GM21367 (cell line): ENCODE results near the gene PRM3.

ENCODE experiments used
- ATAC-seq: cut with Tn5 transposase; IDR thresholded peaks from one replicate; pipeline ENCODE4 v1.9.1; 2021; ENCODE audit not compliant: unreplicated experiment

PRM3 gene

DNA sequence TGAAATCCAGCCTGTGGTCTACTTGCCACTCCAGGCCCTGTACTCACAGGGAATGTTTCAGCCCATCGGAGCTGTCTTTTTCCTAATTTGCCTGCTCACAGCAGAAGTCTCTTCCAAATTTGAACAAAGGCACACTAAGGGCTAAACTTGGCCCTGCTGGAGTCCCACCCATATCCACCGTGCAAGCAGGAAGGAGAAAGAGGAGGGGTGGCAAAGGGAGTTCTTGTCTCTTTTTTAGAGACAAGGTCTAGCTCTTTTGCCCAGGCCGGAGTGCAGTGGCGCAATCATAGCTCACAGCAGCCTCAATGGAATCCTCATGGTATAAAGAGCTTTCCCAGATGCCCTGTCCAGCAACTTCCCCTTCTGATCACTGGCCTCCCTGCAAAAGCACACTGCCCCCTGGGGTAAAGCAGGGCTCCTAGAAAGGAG is 10.4 kb upstream of the PRM3 start:
- ATAC-seq, result no peak

DNA sequence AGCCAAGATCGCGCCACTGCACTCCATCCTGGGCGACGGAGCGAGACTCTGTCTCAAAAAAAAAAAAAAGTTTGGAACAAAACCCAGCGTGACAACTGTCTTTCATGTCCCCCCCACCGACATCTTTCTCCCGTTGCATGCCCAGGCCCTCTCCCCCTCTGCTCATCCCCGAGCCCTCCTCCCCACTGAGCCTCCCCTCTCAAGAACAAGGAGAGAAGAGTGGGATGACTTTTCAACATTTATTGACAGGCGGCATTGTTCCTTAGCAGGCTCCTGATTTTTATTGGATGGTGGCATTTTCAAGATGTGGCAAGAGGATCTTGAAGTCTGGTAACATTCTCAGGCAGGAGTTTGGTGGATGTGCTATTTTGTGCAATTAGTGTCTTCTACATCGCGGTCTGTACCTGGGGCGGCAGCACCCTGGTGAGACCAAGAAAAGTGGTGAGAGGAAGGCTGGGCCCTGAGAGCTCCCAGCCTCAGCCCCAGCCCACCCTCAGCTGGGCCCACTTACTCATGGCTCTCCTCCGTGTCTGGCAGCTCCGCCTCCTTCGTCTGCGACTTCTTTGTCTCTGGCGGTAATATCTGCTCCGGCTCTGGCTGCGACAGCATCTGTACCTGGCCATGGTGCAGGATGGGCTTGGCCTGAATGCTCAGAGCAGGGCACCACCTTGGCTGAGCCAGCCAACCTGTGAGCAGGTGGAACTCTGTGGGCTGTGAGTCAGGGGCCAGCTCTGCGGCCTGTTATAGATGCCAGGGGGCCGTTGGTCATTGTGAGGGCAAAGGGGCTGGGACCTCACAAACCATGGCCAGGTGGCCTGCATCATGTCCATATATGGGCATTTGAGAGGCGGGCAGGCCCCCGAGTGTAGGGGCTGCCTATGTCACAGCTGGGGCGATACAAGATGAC is 7.4 kb upstream of the PRM3 start, which contains the start of gene PRM1:
PRM1 (minus strand) TSS at position 715 of the 907 bp plus-strand sequence; CDS start at position 623, 92 bp downstream.
- no peak for ATAC-seq

DNA sequence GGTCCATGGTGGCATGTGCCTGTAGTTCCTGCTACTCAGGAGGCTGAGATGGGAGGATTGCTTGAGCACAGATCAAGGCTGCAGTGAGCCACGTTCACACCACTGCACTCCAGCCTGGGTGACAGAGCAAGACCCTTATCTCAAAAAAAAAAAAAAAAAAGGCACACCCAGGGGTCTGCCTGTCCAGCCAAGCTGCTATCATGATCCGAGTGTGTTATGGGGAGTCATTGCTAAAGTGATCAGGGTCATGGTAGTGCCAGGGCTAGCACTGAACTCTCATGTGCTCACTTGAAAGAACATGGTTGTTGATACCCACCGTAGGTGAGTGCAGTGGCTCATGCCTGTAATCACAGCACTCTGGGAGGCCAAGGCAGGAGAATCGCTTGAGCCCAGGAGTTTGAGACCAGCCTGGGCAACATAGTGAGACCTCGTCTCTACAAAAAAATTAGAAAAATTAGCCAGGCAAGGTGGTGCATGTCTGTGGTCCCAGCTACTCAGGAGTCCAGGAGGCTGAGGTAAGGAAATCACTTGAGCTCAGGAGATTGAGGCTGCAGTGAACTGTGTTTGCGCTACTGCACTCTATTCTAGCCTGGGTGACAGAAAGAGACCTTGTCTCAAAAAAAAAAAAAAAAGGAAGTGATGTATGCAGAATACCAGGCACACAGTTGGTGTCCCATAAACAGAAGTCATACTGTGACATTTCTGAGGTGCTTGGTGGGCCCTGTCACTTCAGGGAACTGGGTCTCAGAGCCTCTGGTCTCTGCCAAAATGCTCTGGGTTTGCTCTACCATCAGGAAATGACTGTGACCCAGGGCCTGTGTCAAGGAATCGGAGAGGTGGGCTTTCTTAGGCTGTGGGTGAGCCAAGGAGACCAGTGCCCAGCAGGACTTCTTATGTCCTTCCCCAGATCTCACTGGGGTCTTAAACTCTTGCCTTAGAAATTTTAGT is 5.5 kb upstream of the PRM3 start:
- ATAC-seq, result no peak

DNA sequence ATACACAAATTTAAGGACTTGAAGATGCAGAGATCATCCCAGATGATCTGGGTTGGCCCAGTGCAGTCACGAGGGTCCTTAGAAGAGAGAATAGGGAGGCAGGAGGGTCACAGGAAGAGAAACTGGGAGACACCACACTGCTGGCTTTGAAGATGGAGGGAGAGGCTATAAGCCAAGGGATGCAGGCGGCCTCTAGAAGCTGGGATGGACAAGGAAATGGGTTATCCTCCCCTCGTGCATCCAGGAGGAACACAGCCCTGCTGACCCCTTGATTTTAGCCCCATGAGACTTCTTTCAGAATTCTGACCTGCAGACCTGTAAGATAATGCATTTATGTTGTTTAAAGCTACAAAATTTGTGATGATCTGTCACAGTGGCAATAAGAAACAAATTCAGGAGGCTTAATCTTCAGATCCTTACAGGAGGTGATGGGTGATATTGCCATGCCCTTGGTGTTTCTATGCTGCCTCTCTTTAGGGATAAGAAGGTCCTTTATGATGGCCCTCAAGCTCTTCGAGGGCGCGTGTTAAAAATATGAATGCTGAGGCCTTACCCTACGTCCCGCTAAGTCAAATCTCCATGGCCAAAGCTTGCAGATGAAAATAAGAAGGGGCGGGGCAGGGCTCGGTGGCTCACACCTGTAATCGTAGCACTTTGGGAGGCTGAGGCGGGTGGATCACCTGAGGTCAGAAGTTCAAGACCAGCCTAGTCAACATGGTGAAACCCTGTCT is 4.3 kb upstream of the PRM3 start:
- no peak for ATAC-seq

DNA sequence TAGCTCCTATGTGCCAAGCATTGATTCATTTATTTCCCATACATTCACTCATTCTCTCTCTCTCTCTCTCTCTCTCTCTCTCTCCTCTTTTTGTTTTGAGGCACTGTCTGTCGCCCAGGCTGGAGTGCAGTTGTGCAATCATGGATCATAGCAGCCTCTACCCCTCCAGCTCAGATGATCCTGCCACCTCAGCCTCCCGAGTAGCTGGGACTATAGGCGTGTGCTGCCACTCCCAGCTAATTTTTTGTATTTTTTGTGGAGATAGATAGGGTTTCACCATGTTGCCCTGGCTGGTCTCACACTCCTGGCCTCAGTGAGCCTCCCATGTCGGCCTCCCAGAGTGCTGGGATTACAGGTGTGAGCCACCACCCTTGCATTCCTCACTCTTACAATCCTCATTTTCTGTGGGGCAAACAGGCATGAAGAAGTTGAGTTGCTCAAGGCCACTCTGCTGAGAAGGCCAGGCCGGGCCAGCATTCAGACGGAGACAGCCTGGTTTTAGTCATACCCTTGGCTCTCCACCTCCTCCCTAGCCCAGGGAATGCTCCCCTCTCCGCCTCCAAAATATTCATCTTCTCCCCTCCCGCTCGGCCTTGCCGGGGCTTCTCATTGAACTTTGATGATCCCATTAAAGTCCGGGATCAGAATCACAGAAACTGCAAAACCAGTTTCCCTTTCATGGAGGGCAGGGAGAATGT is 3.6 kb upstream of the PRM3 start:
- no peak for ATAC-seq

DNA sequence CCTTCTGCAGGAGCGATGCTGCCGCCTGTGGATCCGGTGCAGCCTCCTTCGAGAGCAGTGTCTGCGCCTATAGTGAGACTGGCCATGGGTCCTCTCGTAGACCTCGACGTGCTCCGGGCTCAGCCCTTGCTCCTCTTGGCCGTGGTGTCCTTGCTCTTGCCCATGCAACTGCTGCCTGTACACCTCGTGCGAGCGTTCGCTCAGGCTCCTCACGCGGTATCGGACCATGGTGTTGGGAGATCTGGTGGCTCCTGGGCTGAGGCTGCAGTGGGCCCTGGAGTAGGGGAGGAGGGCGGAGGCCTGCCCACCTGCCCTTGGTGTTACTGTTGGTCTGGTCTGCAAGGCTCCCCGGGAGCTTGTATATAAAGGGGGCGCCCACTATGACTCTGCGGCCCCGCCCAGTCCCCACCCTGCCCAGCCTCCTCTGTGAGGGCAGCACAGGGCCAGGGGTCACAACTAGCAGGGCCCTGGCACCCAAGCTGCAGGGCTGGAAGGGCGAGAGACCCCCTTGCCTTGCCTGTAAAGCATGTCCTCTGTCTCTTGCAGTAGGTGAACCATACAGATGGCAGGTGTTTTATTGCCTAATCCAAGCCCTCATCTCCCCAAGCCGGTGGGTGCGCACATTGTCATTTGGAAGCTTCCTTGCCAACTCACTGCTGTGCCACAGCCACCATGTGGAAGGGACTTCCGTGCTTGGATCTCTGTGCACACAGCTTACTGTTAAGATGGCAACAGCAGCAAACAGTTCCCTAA is 2.9 kb upstream of the PRM3 start, which contains the start of gene PRM2:
PRM2 (minus strand) TSS at position 338 of the 753 bp plus-strand sequence; CDS start at position 228, 110 bp downstream.
- ATAC-seq, result no peak

DNA sequence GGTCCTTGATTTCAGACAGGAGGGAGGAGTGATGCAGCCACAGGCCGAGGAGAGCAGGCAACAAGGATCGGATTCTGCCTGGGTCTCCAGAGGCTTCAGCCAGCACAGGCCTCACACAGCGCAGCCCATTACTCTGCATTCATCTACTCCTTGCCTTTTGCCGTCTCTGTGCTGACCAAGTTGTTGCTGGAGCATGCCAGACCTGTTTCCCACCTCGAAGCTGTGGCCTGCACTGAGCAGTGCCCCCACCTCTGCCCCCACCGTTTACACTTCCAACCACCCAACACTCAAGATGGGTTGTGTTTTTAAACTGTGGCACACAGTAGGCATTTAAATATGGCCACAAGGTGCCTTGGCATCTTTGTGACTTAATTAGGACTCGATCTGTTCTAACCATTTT is 1.5 kb upstream of the PRM3 start:
- ATAC-seq, result no peak

DNA sequence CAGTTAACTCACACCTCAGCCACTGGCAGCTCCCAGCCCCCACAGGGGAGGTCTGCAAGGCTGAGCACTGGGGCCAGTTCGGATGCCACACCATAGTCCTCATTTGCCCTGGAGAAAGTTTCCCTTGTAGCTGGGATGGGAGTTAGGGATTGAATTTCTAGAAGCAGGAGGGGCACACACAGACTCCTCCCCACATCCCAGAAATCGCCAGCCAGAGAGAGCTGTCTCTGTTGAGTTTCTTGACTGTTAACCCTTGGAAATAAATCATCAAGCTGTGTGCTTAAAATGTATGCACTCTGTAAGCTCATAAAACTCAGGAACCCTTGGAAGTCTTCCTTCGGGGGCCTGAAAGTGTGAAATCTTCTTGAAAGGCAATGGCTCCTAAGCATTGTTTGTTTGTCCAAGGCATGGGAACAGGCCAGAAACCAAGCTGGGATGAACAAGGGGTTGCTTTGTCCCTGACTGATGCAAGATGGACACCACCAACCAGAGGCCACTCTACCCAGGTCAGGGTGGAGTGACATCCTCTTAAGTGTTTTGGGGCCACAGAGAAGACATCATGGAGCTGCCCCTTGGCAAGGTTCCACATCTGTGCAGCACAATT is 394 bp upstream of the PRM3 start:
- no peak for ATAC-seq

DNA sequence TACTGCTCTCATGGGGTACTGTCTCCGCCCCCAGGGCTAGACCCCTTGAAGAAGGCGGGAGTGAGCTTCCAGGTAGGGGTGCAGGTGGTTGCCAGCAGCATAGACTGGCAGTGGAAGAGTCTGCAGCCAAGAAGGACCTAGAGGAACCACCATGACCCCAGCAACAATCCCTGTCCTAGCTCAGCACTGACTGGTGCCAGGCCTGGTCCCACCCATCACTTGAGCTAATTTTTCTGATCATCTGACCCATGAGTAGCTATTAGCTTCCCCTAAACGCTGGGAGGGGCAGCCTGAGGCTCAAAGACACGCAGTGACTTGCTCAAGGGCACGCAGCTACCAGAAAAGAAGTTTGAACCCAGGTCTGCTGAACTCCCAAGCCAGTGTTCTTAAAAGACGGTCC is 945 bp downstream of the PRM3 start:
- no peak for ATAC-seq

DNA sequence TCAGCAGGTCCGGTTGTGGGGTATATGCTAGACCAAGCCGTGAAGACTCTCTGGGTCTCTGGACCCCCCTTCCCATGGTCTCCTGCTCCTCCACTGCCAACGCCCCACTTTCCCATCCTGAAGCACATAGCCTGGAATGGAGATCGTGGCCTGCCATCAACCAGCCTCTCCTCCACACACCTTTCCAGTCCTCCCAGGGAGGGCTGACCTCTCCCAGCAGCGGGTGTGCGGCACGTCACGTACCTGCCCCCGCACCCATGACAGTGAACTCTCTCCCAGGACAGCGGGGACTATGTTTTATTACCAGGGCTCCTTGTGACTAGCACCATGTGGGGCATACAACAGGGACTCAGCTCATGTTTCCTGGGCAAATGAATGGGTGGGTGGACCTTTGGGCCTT is 1.8 kb downstream of the PRM3 start:
- ATAC-seq, result no peak

DNA sequence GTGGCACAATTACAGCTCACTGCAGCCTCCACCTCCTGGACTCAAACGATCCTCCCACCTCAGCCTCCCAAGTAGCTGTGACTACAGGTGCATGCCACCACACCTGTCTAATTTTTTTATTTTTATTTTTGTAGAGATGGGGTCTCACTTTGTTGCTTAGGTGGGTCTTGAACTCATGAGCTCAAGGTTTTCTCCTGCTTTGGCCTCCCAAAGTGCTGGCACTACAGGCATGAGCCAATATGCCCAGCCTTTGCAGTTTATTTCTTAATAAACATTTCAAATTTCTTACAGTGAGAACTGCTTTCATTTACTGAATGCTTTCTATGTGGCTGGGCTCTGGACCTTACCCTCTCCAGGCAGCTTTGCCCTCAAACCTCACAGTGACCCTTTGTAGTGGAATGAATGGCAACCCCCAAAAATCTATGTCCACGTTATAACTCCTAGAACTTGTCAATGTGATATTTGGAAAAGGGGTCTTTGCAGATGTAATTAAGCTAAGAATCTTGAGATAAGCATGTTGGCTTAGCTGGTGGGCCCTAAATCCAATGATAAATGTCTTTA is 2.7 kb downstream of the PRM3 start:
- no peak for ATAC-seq

DNA sequence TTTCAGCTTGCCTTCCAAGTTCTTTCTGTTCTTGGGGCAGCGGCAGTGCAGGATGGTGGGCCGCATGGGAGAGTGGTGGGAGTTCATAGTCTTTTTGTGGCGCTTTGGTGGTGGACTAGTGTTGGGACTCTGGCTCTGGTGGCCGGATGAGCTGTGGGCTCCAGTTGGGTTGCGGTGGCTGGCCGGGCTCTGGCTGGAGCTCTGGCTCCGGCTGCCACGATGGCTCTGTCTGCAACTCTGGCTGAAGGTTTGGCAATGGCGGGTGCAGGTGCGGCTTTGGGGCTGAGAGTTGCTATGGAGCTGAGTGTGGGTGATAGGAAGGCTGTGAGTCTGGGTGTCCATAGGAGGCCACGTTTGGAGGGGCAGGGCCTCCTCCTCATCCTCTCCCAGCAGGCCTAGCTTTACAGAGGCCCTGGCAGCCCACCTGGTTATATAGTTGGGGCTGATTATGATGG is 4.5 kb downstream of the PRM3 start, which contains the start of gene TNP2:
TNP2 (minus strand) TSS at position 405 of the 455 bp plus-strand sequence; CDS start at position 342, 63 bp downstream.
- no peak for ATAC-seq

DNA sequence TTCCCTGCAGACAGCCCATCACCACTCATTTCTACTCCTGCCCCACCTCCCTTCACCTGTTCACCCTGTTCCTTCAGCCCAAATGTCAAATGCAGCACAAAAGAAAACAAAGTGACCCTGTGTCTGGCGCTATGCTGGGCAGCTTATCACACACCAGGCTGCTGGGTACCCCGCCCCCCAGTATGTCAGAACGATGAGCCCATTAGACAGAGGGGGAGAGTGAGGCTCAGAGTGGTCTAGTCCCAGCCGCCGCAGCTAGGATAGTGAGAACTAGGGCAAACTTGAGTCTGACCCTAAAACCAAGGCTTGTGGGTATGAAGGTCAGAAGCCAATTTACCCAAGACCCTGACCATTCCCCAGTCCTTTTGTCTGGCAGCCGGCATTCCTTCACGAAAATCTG is 8.3 kb downstream of the PRM3 start:
- ATAC-seq, result no peak

DNA sequence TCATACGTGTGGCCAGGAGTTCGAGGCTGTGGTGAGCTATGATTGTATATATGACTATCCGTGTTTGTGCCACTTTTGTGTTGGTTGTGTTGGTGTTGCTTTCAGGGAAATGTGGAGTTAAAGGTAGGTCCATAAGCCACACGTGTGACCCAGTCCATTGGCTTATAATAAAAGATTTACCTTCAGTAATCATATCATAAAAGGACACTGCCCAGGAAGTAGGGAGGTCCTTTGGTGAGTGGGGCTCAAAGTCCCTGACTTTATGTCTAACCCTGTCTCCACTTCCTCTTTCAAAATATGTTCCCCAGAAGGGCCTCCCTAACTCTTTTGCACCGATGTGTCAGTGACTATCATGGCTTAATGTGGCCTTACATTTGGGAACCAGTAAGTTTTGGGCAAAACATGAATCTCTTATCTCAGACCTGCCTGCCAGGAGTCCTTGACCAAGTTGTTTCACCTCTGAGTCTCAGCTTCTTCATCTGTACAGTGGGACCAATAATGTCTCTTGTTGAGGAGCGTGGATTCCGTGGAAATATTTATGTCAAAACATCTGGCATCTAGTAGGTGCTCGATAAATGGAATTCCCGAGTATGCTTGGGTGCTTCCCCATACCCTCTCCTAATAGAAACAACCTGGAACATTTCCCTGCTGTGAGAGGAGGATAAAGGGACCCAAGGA is 9.1 kb downstream of the PRM3 start:
- no peak for ATAC-seq

DNA sequence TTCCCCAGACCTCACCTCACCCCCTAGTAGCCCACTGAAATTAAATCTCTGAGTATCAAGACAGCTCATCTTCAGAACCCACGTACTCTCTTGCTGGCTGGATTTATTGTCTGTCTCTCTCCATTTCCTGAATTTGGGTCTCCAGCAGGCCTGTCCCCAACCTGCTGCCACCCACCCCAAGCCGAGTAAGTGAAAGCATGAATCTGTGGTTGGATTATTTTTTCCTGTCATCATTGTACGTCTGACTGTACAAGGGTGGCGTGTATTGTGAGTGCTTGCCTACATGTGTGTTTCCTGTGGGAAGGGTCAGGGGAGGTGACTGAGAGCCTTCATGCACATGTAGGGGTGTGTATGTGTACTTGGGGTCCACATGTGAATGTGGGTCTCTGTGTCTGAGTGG is 9.7 kb downstream of the PRM3 start:
- ATAC-seq, result no peak

DNA sequence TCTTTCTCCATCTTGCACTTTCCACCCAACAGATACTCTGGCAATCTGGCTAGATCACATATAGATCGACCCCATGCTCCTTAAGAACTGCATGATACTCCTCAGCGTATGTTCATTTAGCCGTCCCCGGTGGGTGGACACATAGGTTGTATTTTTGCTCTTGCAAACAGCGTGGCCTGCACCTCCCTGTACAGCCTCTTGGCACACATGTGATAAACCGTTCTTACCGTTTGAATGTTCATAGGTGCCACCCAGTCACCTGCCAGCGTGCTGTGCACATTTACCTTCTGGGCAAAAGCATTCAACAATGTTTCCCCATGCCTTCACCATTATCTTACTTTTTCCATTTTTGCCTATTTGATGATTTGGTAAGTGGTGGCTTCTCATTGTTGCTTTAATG is 10.5 kb downstream of the PRM3 start:
- no peak for ATAC-seq

DNA sequence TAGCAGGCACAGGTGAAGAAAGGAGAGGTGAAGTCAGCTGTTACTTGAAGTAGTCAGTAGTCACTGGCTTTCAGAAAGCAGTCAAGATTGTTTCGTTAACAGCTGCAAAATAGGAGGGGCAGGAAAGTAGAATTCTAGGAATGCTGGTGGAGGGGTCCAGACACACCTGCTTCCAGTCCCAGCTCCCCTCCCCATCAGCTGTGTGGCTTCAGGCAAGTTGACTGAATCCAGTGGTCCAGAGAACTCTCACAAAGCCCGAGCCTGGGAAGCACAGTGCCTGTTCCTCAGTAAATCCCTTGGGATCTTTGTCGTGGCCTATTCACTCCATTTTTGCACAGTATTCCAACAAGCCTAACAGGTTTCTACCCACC is 12.8 kb downstream of the PRM3 start:
- ATAC-seq, result no peak
